Measurements from ENCODE around the gene SECTM1. TPM values are rescaled to one million over a fixed set of nuclear protein-coding genes. Genes with fewer than 3 reads are reported as not detected.

Gene SECTM1
- total and polyA plus RNA-seq, 9 of the 15 experiments (the other 6 are each of a cell fraction or from before 2014, with no cell fraction given), result 0.11 to 0.46 (median 0.18) TPM; not detected in 6

- 0 out of 2 replicates have a peak, but pooled peaks have one; percentile 20 for TF ChIP-seq ZNF592 (IDR thresholded peaks at IDR 0.05)
- TF ChIP-seq, protein P1, sequence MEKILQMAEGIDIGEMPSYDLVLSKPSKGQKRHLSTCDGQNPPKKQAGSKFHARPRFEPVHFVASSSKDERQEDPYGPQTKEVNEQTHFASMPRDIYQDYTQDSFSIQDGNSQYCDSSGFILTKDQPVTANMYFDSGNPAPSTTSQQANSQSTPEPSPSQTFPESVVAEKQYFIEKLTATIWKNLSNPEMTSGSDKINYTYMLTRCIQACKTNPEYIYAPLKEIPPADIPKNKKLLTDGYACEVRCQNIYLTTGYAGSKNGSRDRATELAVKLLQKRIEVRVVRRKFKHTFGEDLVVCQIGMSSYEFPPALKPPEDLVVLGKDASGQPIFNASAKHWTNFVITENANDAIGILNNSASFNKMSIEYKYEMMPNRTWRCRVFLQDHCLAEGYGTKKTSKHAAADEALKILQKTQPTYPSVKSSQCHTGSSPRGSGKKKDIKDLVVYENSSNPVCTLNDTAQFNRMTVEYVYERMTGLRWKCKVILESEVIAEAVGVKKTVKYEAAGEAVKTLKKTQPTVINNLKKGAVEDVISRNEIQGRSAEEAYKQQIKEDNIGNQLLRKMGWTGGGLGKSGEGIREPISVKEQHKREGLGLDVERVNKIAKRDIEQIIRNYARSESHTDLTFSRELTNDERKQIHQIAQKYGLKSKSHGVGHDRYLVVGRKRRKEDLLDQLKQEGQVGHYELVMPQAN (IDR thresholded peaks at IDR 0.05; ENCODE audit: borderline replicate concordance), result no peak
- peak; percentile 65; the same call in 1 of the 2 replicates for TF ChIP-seq KAT7 (CRISPR knock-in tag; IDR thresholded peaks at IDR 0.05; ENCODE audit: borderline replicate concordance)
- TF ChIP-seq, protein P2, sequence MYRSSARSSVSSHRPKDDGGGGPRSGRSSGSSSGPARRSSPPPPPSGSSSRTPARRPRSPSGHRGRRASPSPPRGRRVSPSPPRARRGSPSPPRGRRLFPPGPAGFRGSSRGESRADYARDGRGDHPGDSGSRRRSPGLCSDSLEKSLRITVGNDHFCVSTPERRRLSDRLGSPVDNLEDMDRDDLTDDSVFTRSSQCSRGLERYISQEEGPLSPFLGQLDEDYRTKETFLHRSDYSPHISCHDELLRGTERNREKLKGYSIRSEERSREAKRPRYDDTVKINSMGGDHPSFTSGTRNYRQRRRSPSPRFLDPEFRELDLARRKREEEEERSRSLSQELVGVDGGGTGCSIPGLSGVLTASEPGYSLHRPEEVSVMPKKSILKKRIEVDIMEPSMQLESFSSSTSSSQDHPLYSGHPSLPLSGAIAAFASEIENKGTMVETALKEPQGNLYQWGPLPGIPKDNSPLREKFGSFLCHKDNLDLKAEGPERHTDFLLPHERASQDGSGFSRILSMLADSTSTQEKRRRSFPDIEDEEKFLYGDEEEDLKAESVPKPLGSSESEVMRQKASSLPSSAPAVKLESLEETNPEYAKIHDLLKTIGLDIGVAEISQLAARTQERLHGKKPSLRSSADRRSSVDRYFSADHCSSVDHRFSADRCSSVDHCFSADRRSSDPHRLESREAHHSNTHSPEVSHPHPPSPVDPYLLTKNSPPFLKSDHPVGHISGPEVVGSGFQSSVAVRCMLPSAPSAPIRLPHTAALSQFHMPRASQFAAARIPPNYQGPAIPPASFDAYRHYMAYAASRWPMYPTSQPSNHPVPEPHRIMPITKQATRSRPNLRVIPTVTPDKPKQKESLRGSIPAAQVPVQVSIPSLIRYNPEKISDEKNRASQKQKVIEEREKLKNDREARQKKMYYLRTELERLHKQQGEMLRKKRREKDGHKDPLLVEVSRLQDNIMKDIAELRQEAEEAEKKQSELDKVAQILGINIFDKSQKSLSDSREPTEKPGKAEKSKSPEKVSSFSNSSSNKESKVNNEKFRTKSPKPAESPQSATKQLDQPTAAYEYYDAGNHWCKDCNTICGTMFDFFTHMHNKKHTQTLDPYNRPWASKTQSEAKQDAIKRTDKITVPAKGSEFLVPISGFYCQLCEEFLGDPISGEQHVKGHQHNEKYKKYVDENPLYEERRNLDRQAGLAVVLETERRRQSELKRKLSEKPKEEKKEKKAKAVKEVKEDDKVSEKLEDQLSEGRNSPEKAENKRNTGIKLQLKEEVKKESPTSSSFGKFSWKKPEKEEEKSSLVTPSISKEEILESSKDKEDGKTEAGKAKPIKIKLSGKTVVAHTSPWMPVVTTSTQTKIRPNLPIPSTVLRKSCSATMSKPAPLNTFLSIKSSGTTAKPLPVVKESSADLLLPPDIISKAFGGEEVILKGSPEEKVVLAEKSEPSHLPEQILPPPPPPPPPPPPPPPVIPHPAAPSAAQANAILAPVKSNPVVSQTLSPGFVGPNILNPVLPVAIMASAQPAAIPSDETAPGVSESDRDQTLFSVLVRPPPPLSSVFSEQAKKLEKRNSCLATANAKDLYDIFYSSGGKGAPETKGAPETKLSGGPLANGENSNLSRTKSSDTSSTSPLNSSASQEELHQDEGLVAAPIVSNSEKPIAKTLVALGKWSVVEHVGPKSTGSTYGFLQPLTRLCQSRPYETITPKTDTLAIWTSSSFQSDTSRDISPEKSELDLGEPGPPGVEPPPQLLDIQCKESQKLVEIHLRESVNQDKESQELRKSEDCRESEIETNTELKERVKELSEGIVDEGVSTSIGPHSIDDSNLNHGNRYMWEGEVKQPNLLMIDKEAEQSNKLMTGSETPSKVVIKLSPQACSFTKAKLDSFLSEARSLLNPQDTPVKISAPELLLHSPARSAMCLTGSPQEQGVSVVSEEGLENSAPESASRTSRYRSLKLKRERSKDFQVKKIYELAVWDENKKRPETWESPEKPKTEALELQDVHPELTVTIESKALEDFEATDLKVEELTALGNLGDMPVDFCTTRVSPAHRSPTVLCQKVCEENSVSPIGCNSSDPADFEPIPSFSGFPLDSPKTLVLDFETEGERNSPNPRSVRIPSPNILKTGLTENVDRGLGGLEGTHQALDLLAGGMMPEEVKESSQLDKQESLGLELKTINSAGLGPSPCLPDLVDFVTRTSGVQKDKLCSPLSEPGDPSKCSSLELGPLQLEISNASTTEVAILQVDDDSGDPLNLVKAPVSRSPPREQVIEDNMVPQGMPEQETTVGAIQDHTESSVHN (IDR thresholded peaks at IDR 0.05; ENCODE audit: borderline replicate concordance in 1 of 2, low read depth in 1 of 2), result peak in 1 of 2 experiments; percentile 53; a peak in 1 of 4 replicates
Observed at GRCh38 chr17:82334622-82335394, 1.2 kb upstream of the SECTM1 start (continued).
